Bronchial epithelial cell (primary cell): ENCODE data around the gene CHMP4A. TPM values are rescaled to one million over a fixed set of nuclear protein-coding genes. Genes with fewer than 3 reads are reported as not detected.

Experiments used
- DNase-seq: peaks from one replicate; pipeline ENCODE4 v3.0.0-alpha.2; 2010; ENCODE audit warnings: low read depth
- FAIRE-seq: peaks from 2 replicates; lab custom pipeline; 2011; peaks lifted over from hg19 to GRCh38; lab: Jason Lieb, UNC
- H3K27me3 ChIP-seq: 2 replicates; pipeline ENCODE4 v1.5.1; 2011; ENCODE audit warnings: low read length; ENCODE audit not compliant: control insufficient read depth, insufficient read depth
- H3K36me3 ChIP-seq: 2 replicates; pipeline ENCODE4 v1.5.1; 2011; ENCODE audit warnings: low read length; ENCODE audit not compliant: control insufficient read depth, insufficient read depth
- H3K4me3 ChIP-seq: 2 replicates; pipeline ENCODE4 v1.5.1; 2011; ENCODE audit warnings: mild to moderate bottlenecking, low read depth, low read length, control low read depth
- total RNA-seq: library from RNA; depleted of rRNA; stranded (reverse); fragments of >200 nt; gene quantifications from 2 replicates; pipeline ENCODE4 v1.2.1, GENCODE V29; 2014
- TF ChIP-seq, protein P1 (sequence below): IDR thresholded peaks from 2 replicates; pipeline ENCODE4 v1.5.1; 2011; ENCODE audit warnings: mild to moderate bottlenecking, moderate library complexity, low read length, control low read depth, inconsistent platforms; ENCODE audit not compliant: insufficient read depth, severe bottlenecking

Gene CHMP4A
- total RNA-seq, 1 donor from 2014 or later = 69.8 TPM

DNA sequence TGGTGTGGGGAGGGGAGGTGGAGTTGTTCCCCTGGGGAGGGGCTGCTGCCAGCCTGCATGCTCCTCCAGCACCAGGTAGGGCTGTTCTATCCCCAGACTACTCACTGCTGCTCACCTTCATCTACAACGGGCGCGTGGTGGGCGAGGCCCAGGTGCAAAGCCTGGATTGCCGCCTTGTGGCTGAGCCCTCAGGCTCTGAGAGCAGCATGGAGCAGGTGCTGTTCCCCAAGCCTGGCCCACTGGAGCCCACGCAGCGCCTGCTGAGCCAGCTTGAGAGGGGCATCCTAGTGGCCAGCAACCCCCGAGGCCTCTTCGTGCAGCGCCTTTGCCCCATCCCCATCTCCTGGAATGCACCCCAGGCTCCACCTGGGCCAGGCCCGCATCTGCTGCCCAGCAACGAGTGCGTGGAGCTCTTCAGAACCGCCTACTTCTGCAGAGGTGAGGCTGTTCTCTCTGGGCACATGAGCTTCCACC, 48.7 kb downstream of the CHMP4A start:
- FAIRE-seq (no peak), DNase-seq (no peak)

DNA sequence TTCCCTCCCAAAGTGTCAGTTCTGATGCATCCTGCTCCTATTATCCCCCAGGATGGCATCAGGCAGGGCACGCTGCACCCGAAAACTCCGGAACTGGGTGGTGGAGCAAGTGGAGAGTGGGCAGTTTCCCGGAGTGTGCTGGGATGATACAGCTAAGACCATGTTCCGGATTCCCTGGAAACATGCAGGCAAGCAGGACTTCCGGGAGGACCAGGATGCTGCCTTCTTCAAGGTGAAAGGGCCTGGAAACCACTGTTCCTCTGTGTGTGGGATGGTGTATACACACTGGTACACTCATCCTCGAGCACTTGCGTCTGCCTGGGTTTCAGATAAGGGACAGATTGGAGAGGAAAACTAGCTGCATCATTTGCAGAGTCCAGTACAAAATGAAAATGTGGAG, 51.2 kb downstream of the CHMP4A start:
- peak overlapping the region; percentile 73 for H3K4me3 ChIP-seq
- H3K36me3 ChIP-seq = peaks cover 46% of the 10 kb centered on the region

More for the DNA sequence above, 48.7 kb downstream of the CHMP4A start:
- Histone ChIP-seq H3K4me3 (no peak overlapping the region), H3K27me3 (no peaks in the 10 kb centered on the region), H3K36me3 (peaks cover 35% of the 10 kb centered on the region)
- TF ChIP-seq, protein P1, sequence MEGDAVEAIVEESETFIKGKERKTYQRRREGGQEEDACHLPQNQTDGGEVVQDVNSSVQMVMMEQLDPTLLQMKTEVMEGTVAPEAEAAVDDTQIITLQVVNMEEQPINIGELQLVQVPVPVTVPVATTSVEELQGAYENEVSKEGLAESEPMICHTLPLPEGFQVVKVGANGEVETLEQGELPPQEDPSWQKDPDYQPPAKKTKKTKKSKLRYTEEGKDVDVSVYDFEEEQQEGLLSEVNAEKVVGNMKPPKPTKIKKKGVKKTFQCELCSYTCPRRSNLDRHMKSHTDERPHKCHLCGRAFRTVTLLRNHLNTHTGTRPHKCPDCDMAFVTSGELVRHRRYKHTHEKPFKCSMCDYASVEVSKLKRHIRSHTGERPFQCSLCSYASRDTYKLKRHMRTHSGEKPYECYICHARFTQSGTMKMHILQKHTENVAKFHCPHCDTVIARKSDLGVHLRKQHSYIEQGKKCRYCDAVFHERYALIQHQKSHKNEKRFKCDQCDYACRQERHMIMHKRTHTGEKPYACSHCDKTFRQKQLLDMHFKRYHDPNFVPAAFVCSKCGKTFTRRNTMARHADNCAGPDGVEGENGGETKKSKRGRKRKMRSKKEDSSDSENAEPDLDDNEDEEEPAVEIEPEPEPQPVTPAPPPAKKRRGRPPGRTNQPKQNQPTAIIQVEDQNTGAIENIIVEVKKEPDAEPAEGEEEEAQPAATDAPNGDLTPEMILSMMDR = no peak

DNA sequence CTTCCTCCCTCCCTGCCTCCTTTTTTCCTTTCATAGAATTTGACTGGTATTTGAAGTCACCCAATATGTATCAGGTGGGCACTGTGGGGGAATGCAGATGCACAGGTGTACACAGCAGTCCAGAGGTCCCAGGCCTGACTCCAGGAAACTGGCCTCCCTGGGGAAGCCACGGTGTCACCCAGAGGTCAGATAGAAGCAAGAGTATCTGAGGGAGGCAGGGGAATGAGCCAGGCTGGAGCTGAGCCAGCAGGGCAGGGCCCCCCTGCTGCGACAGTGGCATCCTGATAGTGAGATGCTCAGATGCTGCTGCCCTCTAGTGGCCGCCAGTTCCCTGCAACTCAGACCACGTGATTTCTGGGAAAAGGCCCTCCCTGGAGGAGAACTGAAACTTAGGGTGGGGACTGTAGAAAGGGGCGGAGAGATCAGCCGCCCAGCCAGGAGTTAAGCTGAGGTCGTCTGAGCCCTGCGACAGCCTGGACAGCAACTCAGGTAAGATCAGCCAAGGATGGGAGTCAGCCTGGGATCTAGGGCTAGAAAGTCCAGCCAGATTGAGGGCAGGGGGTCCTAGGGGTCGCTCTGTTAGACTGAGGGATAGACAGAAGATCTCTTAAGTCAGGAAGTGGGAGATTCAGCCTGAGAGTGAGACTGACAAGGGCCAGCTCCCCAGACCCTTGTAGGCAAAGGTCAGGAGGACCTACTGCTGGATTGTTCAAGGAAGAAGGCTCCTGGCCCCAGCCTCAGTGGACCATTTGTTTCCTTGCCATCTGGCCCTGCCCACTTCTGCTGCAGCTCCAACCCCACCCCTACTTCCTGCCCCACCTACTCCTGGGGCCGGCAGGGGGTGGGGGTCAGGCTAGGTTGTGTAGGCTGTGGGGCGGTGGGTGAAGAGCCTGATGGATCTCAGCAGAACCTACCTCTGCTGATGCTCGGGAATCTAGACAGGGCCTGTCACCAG, 52.2 kb downstream of the CHMP4A start, which contains the start of gene IRF9:
Gene IRF9, plus strand, starts transcription at position 416 of the 955 bp plus-strand sequence. CDS start 880 bp downstream, outside the sequence.
- peaks cover 47% of the 10 kb centered on the region for H3K36me3 ChIP-seq
- peak within 1 kb of the TSS; percentile 73 for H3K4me3 ChIP-seq
- TF ChIP-seq, protein P1 = peak; percentile 96
- no peaks in the 10 kb centered on the region for H3K27me3 ChIP-seq
- DNase-seq = peak; percentile 86
- no peak for FAIRE-seq

More for the DNA sequence above, 51.2 kb downstream of the CHMP4A start:
- no peak for FAIRE-seq
- TF ChIP-seq, protein P1 = no peak
- DNase-seq = no peak
- no peaks in the 10 kb centered on the region for H3K27me3 ChIP-seq

DNA sequence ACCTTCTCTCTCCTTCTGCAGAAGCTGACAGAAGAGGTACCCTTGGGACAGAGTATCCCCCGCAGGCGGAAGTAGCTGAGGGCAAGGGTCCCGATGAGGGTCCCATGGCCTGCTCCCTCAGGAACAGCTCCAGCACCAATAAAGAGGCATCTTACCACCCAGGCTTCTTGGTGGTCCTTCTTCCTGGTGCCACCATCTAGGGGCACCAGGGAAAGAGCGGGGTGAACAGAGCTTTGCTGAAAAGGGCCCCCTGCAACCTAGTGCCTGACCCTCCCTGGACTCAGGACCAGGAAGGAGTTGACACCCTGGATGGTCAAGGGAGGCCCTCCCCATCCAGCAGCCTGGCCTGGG, 52.8 kb downstream of the CHMP4A start:
- FAIRE-seq (no peak), DNase-seq (no peak)
- Histone ChIP-seq H3K4me3 (no peak overlapping the region), H3K27me3 (no peaks in the 10 kb centered on the region), H3K36me3 (peaks cover 48% of the 10 kb centered on the region)
- TF ChIP-seq, protein P1 = no peak

DNA sequence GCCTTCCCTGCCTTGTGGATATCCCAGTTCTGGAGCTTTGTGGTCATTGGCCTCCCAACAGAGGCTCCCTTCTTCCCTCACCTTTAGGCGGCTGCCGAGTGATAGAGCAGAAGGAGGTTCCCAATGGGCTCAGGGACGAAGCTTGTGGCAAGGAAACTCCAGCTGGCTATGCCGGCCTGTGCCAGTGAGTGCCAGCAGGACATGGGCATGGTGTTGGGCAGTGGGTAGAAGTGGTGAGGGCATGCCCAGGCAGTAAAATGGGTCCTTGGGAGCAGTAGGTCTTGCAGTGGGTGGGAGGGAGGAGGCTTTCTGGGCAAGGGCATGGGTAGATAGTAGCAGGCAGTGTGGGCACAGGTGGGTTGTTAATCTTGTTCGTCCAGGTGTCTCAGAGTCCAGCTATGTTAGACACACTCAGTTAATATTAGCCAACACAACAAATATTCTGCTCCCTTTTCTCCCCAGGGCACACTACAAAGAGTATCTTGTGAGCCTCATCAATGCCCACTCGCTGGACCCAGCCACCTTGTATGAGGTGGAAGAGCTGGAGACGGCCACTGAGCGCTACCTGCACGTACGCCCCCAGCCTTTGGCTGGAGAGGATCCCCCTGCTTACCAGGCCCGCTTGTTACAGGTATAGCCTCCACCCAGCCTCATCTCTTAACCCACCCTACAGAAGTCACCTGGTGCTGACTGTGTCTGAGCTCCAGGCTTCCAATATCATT, 53.4 kb downstream of the CHMP4A start:
- no peak for FAIRE-seq
- no peak for DNase-seq
- H3K4me3 ChIP-seq = no peak overlapping the region
- TF ChIP-seq, protein P1 = no peak
- H3K27me3 ChIP-seq = no peaks in the 10 kb centered on the region
- peaks cover 49% of the 10 kb centered on the region for H3K36me3 ChIP-seq

Other genes with a start within 250 kb of the CHMP4A start
- gene DHRS4L2, start 224.6 kb downstream of the CHMP4A start, total RNA-seq = 5.5 and 30.5 TPM in 2 replicates
- gene CARMIL3, start 161.5 kb downstream of the CHMP4A start, total RNA-seq = 0.13 TPM in 1 of 2 replicates, not detected in the other
- not detected in 2 replicates for gene CPNE6, start 141.9 kb downstream of the CHMP4A start, total RNA-seq
- 84.8 and 223 TPM in 2 replicates for gene PCK2, start 119.2 kb downstream of the CHMP4A start, total RNA-seq
- 70.5 and 83.5 TPM in 2 replicates for gene DCAF11, start 98.7 kb downstream of the CHMP4A start, total RNA-seq
- gene NRL, start 98.5 kb downstream of the CHMP4A start, total RNA-seq = 0.64 and 0.79 TPM in 2 replicates
- 0.51 TPM in 1 of 2 replicates, not detected in the other for gene FITM1, start 82.8 kb downstream of the CHMP4A start, total RNA-seq
- 65.0 and 71.8 TPM in 2 replicates for gene PSME1, start 77.3 kb downstream of the CHMP4A start, total RNA-seq
- 12.6 and 17.8 TPM in 2 replicates for gene EMC9, start 71.9 kb downstream of the CHMP4A start, total RNA-seq
- 26.9 and 37.5 TPM in 2 replicates for gene PSME2, start 66.9 kb downstream of the CHMP4A start, total RNA-seq
- 23.3 and 25.8 TPM in 2 replicates for gene RNF31, start 66.0 kb downstream of the CHMP4A start, total RNA-seq
- 19.2 and 28.7 TPM in 2 replicates for gene IRF9, start 52.2 kb downstream of the CHMP4A start, total RNA-seq
- 0.26 and 1.1 TPM in 2 replicates for gene REC8, start 41.4 kb downstream of the CHMP4A start, total RNA-seq
- 27.0 and 41.9 TPM in 2 replicates for gene IPO4, start 24.7 kb downstream of the CHMP4A start, total RNA-seq
- 42.8 and 67.9 TPM in 2 replicates for gene TM9SF1, start 18.0 kb downstream of the CHMP4A start, total RNA-seq
- gene TSSK4, start 7.8 kb downstream of the CHMP4A start, total RNA-seq = 0.26 TPM in 1 of 2 replicates, not detected in the other
- gene MDP1, start 2.6 kb upstream of the CHMP4A start, total RNA-seq = 13.4 and 21.1 TPM in 2 replicates
- 131 and 330 TPM in 2 replicates for gene NEDD8, start 18.9 kb upstream of the CHMP4A start, total RNA-seq
- gene GMPR2, start 19.4 kb upstream of the CHMP4A start, total RNA-seq = 80.6 and 98.7 TPM in 2 replicates
- 48.7 and 91.9 TPM in 2 replicates for gene TINF2, start 29.1 kb upstream of the CHMP4A start, total RNA-seq
- gene TGM1, start 49.7 kb upstream of the CHMP4A start, total RNA-seq = 88.7 and 382 TPM in 2 replicates
- 32.6 and 58.9 TPM in 2 replicates for gene RABGGTA, start 58.1 kb upstream of the CHMP4A start, total RNA-seq
- gene DHRS1, start 86.3 kb upstream of the CHMP4A start, total RNA-seq = 16.6 and 39.6 TPM in 2 replicates
- 23.2 and 26.1 TPM in 2 replicates for gene NOP9, start 86.4 kb upstream of the CHMP4A start, total RNA-seq
- 1.2 and 3.9 TPM in 2 replicates for gene CIDEB, start 94.5 kb upstream of the CHMP4A start, total RNA-seq
- 10.5 and 17.4 TPM in 2 replicates for gene LTB4R2, start 96.7 kb upstream of the CHMP4A start, total RNA-seq
- gene LTB4R, start 98.0 kb upstream of the CHMP4A start, total RNA-seq = 3.7 and 9.6 TPM in 2 replicates
- 0.53 and 0.77 TPM in 2 replicates for gene ADCY4, start 121.6 kb upstream of the CHMP4A start, total RNA-seq
- gene RIPK3, start 126.5 kb upstream of the CHMP4A start, total RNA-seq = 2.4 and 4.7 TPM in 2 replicates
- 4.7 and 7.3 TPM in 2 replicates for gene NFATC4, start 154.7 kb upstream of the CHMP4A start, total RNA-seq
- gene NYNRIN, start 185.5 kb upstream of the CHMP4A start, total RNA-seq = 2.0 and 2.6 TPM in 2 replicates
- gene CBLN3, start 216.2 kb upstream of the CHMP4A start, total RNA-seq = 0.38 and 0.53 TPM in 2 replicates
- 128 and 167 TPM in 2 replicates for gene KHNYN, start 216.5 kb upstream of the CHMP4A start, total RNA-seq
- 6.5 and 8.2 TPM in 2 replicates for gene SDR39U1, start 229.3 kb upstream of the CHMP4A start, total RNA-seq